ENCODE measurements around the gene LENEP.

Gene LENEP

GRCh38 chr1:154999571-155000410 is 6.4 kb downstream of the LENEP start:
- no peak for DNase-seq (ENCODE audit: low read depth)

DNA sequence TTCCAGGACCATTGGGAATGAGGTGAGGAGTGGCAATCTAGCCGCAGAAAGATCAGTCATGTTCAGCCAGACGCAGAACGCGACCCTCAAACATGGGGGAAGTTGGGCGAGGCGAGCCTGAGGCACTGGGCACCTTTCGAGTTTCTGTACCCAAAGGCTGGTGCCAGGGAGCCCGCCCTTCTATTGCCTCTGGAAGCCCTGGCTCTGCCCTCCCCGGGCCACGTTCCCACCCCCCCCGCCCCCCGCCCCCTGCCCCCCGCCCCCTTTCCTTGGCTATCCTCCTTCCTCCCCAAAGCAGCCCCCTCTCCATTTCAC is 7.0 kb downstream of the LENEP start:
- DNase-seq (ENCODE audit: low read depth) = no peak

DNA sequence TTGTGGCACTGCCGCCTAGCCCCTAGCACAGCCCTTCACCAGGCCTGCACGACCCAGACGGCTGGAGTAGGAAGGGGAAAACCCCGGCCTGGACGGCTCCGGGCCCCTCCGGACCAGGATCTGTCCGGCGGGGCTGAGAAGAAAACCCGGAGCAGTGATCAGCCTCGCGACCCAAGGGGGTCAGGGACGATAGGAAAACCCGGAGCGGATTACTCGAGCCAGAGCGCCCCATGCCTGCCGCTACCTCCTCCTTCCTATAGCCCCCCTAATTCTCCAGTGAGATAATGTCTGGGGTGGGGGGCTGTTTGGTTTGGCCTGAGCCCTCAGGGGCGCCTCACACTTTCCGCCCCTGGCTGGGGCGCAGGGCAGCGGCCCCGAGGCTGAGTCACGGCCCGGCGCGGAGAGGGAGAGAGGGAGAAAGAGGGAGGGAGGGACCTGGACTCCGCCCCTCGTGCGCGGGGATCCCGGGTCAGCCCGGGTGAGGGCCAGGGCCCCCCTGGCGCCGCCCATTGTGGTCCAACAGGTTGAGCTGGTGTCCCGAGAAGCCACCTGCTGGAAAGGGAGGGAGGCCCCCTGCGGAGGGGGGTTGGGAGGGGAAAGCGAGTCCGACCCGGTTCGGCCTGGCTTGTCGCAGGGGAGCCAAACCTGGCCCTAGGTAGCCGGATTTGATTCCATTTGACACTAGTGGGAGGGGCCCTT is 7.5 kb downstream of the LENEP start:
- DNase-seq (ENCODE audit: low read depth) = no peak

- no peak for DNase-seq (ENCODE audit: low read depth)
Measured at GRCh38 chr1:155001425-155001674, 8.0 kb downstream of the LENEP start.

GRCh38 chr1:155001675-155002463 is 8.5 kb downstream of the LENEP start:
- peak; percentile 97 for DNase-seq (ENCODE audit: low read depth)

GRCh38 chr1:155002464-155003226 is 9.3 kb downstream of the LENEP start, which contains the start of gene ZBTB7B:
Gene ZBTB7B, plus strand, starts transcription at chr1:155002802. Its CDS starts 11,859 bp downstream, at chr1:155014661.
- DNase-seq (ENCODE audit: low read depth) = no peak

GRCh38 chr1:155003227-155003765 is 9.9 kb downstream of the LENEP start:
- DNase-seq (ENCODE audit: low read depth) = no peak

- DNase-seq (ENCODE audit: low read depth) = no peak
Measured at GRCh38 chr1:155003766-155004351, 10.5 kb downstream of the LENEP start.

GRCh38 chr1:155004352-155005075 is 11.1 kb downstream of the LENEP start:
- no peak for DNase-seq (ENCODE audit: low read depth)

DNA sequence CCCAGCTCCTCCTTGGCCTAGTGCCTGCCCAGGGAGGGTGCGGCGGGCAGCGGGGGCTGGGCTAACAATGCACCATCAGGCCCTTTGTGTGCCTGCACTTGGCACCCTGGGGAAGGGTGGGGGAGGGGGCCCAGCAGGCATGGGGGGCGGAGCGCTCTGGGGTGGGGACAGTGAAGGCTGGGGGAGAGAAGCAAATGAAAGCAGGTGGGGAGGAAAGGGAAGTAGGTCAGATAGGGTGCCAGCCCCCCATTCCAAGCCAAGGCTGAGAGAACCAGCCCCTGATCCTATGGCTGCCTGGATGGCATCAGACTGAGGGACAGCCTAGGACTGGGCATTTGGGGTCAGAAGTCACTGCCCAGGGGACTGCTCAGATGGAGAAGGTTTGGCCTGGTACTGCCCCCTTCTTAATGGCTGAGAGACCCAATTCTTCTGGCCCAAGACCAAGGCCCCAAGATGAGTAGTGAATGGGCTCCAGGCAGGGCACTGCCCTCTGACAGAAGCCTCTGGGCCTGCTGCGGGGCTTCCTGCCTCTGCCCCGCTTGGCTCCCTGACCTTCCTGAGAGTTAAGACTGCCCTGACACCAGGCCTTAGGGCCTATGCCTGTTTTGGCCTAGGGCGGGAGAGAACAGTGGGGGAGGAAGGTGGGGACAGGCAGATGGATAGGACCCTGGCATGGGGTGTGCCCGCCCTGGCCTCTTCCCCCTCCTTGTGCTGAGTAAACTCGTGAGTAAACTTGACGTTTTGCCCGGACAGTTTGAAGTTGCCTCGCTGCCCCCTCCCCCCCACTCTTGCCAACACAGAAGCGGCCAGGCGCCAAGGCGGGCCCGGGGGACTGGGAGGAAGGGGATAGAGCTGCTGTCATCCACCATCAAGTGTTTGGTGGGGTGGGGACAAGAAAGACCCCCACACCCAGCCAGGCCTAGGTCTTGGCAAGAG is 12.0 kb downstream of the LENEP start:
- no peak for DNase-seq (ENCODE audit: low read depth)

DNA sequence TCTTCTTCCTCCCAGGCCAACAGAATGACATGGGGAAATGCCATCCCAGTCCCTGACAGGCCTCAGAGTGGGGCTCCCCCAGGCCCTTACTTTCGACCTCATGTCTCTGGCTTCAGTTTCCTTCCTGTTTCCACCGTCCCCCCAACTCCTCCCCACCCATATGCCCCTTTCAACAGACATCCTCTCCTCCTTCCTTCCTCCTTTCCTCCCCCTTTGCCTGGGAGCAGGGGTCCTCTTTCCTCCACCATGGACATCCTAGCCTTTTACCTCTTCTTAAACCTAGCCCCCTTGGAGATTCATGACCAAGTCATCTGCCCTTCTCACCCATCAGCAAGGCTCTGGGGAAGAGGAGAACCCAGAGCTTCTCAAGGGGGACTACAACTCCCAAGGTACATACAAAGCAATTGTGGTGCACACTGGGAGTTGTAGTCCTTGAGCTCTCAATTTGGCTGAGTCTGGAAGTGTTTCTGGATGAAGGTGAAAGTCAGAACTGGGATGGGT is 13.3 kb downstream of the LENEP start:
- DNase-seq (ENCODE audit: low read depth) = no peak

- no peak for DNase-seq (ENCODE audit: low read depth)
Measured at GRCh38 chr1:155007251-155007828, 14.0 kb downstream of the LENEP start.

- no peak for DNase-seq (ENCODE audit: low read depth)
Measured at GRCh38 chr1:155008015-155008941, 14.9 kb downstream of the LENEP start.

DNA sequence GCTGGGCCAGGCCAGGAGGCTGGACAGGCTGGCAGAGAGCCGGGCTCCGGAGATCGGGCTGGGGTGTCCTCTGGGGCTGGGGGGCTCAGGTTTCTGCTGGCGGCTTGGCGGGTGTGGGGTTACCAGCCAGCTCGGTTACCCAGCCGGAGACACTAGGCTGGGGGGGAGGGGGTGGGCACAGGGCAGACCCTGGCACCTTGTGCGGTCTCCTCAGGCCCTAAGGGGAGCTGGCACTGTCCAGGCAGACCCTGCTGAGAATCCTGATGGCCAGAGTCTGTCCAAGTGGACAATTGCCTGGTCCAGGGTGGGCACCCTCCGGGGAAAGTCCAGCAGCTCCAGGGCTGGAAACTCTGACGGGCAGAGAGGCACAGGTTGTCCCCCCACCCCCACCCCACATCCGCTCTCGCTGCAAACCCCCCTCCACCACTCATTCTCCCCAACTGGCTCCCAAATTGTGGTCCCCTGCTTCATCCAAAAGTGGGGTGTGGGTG is 15.9 kb downstream of the LENEP start:
- DNase-seq (ENCODE audit: low read depth) = no peak

DNA sequence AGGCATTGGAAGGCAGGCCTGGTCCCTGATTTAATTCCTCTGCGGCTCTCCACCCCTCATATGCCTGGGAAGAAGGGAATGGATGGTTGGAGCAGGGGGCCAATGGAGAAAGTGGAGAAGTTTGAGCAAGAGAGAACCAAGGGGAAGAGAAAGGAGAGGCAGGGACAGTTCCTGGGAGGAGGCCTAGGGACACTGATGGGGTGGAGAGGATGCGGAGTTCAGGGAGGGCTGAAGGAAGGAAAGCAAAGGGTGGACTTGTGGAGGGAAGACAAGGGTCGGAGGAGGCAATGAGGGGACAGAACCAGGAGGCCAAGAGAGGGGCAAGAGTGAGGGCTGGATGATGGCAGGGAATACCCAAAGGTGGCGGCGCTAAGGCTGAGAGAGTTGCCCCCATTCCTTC is 16.4 kb downstream of the LENEP start:
- no peak for DNase-seq (ENCODE audit: low read depth)

DNA sequence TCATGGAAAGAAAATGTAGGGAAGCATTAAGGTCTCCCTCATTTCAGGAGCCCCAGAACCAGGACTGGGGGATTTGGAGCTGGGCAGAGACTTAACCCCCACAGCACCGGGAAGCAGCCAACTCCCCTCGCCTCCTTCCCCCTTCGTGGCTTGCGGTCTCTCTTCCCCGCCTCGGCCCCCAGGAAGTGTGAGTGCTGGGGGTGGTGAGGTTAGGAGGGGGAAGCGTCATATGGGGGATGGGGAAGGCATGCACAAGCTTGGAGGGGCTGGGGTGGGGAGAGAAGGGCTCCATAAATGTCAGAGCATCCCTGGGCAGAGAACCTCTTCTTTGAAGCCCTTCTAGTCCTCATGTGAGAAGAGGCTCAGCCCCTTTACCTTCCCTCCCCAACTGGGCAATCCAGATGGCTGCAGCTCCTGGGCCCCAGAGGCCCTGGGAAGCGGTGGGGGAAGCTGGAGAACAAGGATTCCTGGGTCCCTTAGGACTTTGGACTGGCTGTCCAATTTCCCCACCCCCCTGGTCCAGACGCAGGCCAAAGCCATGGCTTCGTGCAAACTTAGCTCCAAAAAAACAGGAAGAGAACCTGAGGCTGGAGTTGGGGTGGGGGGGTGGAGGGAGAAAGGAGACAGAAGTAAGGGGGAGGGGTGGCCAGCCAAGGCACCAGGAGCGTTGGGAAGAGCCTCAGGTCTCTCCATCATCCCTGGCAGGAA is 17.0 kb downstream of the LENEP start:
- DNase-seq (ENCODE audit: low read depth) = no peak

- DNase-seq (ENCODE audit: low read depth) = no peak
Measured at GRCh38 chr1:155011004-155011416, 17.6 kb downstream of the LENEP start.
